DMS79 treated with DMSO at 0.1 percent for 48 hours (cell line): Measurements from ENCODE around the gene ZNF511.

Experiments
- DNase-seq: peaks from one replicate; lab custom pipeline; 2025; lab: John Stamatoyannopoulos, UW

The ZNF511 gene

DNA sequence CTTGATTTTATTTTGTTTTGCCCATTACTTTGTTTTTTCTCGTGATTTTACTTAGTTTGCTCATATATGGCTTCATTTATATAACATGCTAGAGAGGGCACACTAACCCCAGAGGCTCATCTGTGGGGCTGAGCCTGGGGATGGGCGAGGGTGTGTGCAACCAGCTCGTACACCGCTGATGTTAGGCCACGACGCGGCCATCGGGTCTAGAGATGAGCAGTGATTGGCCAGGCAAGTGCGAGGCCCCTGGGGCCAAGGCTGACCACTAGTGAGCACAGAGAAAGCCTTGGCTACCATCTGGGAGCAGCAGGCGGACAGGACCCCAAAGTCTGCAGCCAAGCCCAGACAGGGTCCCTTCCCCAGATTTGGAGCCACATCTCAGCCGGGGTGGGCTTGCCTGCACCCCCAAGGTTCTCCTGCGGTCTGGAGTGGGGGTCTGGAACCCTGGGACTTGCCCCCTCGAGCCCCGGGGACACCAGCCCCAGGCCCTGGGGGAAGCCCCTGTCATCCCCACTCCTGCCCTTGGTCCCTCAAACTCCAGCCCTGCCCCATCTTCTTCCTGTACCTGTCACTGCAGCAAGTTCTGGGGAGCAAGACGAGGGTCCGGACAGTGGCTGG is 45.4 kb downstream of the ZNF511 start:
- no peak for DNase-seq

DNA sequence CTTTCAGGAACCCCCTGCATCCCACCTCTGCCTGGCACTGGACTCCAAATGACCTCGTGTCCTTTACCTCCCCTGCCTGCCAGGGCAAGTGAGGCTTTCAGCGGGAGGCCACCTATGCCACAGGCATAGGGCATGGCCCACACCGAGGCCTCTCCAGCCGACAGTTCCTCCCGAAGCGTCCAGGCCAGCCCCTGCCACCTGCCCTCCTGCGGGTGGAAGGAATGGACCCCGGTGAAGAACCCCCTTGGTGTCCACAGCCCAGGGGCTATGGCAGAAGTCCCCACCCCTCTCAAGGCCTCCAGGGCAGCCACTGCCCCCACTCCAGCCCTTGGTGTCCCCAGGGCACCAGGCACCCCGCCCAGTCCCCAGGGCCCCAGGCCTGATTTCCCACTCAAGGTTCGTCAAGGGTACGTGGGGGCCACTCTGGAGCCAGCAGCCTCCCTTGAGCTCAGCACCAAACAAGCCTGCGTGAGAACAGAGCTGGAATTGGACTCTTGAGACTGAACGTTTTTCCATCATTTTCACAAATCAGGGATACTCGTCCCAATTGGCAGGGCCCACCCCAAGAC is 46.0 kb downstream of the ZNF511 start:
- no peak for DNase-seq

DNA sequence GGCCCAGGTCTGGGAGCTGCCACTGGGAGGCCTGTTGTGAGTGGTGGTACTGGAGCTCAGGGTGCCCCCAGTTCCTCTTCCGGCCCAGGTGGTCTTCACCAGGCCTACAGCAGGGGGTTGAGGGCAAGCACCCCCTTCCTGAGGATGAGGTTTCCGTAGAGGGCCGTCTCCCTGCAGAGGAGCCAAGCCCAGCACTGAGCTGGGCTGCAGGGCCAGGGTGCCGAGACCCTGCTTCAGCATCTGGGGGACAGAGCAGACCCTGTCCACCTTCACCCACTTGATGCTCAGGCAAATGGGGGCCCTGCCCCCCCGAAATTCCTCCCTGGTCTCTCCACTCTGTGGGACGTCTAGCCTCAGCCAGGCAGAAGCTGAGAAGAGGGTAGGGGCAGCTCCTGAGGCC is 46.6 kb downstream of the ZNF511 start:
- DNase-seq, result no peak

DNA sequence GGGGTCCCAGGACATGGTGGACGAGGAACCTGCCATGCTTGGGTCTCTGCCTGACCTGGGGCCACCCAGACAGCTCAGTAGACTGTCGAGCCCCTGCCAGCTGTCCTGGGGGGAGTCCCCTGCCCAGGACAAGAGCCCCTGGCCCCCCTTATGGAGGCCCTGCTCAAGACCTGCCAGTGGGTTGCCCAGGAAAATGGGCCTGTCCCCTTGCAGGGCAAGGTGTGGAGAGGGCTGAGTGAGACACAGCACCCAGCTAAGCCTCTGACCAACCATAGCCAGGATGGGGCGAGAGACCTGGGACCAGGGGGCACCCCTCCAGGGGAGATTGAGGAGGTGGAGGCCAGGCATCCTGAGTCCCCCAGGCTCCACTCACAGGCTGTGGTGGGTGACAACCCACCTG is 47.3 kb downstream of the ZNF511 start:
- DNase-seq, result no peak

DNA sequence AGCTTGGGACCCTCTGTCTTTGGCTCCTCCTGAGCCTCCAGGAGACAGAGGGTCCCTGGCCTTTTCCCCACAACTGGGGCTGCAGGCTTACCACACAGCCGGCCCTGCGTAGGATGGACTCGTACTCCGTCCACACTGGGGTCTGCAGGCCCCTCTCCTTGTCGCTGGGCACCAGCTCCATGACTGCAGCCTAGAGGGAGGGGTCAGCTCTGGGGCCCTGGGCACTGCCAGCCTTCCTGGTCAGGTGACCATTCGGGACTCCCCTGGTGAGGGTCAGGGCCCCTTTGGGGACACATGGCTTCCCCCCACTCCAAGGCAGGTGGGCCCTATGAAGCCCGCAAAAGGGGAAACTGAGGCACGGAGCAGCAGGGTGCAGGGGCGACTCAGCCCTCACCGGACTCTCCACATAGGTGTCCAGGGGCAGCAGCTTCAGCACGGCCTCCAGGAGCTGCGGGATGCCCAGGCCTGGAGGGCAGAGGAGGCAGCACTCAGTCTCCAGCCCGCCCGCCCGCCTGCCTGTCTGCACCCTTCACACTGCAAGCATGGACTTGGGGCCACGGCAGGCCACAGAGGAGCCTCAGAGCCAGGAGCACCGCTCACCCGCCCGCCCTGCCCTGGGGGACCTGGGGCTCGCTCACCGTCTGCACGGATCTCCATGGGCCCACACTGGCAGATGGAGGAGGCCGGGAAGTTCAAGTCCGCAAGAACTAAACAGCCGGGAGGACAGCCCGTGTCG is 48.0 kb downstream of the ZNF511 start:
- DNase-seq, result no peak

DNA sequence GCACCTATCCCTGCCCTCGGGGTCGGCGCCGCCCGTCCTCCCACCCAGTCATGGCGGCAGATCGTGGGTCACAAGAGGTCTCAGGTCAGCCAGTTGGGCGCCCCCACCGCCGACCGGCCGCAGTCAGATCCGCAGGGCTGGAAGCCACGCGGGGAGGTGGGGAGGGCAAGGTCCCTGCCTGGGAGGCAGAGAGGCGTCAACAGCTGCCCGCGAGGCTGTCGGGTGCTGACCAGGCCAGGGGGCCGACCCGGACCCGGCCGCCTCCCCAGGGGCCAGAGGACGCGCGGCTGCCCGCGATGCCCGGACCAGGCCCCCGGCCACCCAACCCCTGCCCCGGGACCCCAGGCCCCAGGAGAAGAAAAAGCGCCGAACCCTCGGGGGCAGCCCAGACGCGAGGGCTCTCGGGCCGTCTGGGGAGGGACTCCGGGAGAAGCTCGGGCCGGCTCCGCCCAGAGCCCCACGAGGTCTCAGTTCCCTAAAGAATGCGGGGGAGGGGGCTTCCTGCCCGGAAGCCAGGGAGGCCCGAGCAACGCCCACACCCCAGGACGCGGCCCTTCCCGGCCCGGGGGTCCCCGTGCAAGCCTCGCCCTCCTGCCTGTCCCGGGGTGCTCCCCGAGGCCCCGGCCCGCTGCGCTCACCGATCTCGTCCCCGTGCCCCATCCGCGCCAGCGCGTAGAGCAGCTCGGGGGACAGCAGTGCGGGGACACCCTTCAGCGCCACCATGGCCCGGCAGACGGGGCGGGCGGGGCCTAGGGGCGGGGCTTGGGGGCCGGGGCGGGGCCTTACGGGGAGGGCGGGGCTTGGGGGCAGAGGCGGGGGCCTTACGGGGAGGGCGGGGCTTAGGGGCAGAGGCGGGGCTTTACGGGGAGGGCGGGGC is 48.8 kb downstream of the ZNF511 start, which contains the start of gene FUOM:
FUOM (minus strand) TSS at position 735 of the 877 bp plus-strand sequence; CDS start at position 723, 12 bp downstream.
- no peak for DNase-seq

DNA sequence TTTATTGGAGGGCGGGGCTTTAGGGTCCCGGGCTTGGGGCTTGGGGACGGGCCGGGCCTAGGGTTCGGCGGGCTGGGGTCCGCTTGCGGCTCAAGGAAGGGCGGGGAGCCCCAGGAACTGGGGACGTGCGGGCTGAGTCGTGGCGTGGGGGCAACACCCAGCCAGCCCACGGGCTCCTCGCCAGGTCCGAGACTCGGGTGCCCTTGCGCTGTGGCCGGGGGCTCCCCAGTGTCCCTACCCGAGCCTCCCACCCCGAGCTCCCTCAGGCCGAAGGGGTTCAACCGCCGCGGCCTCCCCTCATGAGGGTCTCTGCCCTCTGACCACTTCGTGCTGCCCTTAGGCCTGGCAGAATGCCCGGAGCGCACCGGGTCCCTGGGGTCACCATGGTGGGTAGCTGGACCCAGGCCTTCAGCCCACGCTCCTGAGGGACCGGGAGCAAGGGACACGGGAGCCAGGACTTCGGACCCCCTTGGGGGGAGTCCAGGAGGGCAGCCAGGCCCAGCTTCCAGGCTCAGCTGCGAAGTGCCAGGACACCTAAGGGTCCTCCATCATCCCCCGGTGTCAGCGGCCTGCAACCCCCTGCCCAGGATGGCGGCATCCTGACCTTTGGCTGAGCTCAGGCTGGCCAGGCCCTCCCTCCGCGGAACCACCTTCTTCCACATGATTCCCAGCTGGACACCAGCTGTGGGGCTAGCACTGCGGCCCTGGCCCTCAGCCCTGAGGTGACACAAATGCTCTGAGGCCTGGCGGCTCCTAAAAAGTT is 49.6 kb downstream of the ZNF511 start:
- no peak for DNase-seq

DNA sequence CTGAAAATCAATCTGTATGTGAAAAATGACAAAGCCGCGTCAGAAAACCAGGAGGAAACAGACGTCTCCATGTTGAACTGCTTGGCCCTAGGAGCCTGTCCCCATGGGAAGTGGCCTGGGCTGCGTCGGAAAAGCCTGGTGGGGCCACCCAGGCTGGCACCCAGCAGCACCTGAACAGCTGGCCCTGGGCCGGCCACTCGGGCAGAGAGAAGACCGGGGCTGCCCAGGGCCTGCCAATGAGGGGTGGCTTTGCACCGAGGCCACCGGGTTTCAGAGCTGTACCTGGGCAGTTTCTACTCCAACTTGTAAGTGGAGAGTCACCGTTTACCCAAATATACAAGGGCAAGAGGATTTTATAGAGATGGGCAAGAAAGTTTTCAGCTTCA is 50.2 kb downstream of the ZNF511 start:
- DNase-seq, result no peak

DNA sequence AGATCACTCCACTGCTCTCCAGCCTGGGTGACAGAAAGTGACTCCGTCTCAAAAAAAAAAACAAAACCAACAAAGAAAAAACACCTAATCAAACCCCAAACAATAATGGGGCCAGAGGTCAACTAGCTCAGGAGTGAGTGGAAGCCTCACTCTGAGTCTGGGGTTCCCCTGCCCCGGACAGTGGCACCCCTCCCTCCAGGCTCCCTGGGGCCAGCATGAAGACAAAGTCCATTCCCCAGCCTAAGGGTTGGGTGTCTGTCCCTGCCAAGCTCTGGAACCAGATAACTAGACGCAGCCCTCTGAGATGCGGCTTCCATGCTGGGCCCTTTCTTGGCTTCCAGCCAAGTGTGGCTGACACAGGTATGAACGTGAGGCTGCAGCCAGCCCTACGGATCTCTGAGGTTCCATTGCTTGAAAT is 50.8 kb downstream of the ZNF511 start:
- DNase-seq, result peak; percentile 50

DNA sequence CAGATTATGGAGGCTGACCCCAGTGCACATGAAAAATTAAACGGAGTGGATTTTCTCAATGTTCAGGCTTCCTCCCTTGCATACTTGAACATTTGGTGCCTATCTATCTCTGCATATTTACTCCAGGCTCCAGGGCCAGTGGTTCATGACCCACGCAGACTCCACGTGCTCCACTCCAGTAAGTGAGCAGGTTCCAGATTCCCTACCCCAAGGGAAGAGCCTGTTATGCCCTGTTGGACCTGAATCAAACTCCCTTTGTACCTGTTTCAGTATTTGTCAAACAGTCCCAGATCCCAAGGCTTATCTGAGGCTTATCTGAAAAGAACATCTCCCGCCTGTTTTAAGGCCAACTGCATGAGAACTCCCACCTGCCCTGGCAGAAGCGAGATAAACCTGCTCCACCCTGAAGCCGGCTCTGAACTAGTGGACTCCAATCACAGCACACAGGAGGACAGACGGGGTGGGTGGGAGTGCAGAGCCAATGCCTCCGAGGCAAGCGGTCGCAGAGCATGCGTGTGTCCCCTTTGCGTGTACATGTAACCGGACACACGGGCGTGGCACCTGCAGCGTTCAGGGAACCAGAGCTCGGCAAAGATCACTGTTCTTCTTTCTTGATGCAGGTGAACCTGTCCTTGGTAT is 51.4 kb downstream of the ZNF511 start:
- DNase-seq, result no peak

DNA sequence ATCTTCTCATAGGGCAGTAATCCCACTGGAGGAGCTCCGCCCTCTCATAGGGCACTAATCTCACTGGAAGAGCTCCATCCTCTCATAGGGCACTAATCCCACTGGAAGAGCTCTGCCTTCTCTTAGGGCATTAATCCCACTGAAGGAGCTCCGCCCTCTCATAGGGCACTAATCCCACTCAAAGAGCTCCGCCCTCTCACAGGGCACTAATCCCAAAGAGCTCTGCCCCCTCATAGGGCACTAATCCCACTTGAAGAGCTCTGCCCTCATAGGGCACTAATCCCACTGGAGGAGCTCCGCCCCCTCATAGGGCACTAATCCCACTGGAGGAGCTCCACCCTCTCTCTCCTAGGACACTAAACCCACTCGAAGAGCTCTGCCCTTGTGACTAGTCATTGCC is 52.5 kb downstream of the ZNF511 start:
- DNase-seq, result no peak

DNA sequence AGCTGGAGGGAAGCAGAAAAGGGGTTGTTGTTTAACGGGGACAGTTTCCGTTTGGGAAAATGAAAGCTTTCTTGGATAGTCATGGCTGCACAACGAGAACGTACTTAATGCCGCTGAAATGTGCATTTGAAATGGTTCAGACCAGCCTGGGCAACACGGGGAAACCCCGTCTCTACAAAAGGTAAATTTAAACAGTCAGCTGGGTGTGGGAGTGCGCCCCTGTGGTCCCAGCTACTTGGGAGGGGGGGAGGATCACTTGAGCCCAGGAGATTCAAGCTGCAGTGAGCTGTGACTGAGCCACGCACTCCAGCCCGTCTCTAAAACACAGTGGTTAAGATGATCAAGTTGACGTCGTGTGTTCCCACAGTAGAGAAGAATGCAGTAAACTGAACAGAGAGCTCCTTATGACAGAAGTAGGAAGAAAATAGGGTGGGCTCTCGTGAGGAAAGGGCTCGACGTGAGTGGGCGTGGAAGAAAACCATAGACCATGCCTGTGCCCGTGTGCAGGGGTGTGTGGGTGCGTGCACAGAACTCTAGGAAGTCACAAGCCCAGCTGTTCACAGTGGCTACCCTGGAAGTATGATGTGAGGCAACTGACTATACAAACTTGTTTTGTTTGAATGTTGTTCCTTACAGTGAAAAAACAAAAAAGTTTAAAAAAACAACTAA is 53.2 kb downstream of the ZNF511 start:
- no peak for DNase-seq
